HepG2 (cell line): Measurements from ENCODE around the gene SPDYE6. TPM values are rescaled to one million over a fixed set of nuclear protein-coding genes. Genes with fewer than 3 reads are reported as not detected.

Experiments used
- CENPT ChIP-seq: sonication (generic); formaldehyde crosslinking; IDR thresholded peaks from 2 replicates; pipeline ENCODE4 v1.8.0; 2022; ENCODE audit warnings: low read depth, mild to moderate bottlenecking, moderate library complexity, missing genetic modification reagents
- DNMT3B ChIP-seq: conservative IDR thresholded peaks from 2 replicates; pipeline ENCODE4 v1.6.1; 2016; ENCODE audit warnings: missing biosample characterization, control low read depth
- FOXM1 ChIP-seq: sonication (generic); formaldehyde crosslinking; IDR thresholded peaks from 2 replicates; pipeline ENCODE4 v1.5.0; 2020; ENCODE audit warnings: missing genetic modification reagents
- FOXP1 ChIP-seq, 2 experiments: fragments of 450-650 bp in 1 of 2; IDR thresholded peaks; 2 replicates each; pipeline ENCODE4 v1.6.1; 2017 to 2018; ENCODE audit warnings: antibody characterized with exemption in 1 of 2
- MEIS2 ChIP-seq: sonication (generic); formaldehyde crosslinking; IDR thresholded peaks from 2 replicates; pipeline ENCODE4 v1.9.0; 2021; ENCODE audit warnings: mild to moderate bottlenecking, missing genetic modification reagents
- NFIC ChIP-seq: IDR thresholded peaks from 2 replicates; pipeline ENCODE4 v1.6.1; 2012; ENCODE audit warnings: mild to moderate bottlenecking, low read length, inconsistent platforms
- POGZ ChIP-seq: sonication (generic); formaldehyde crosslinking; IDR thresholded peaks from 2 replicates; pipeline ENCODE4 v1.4.0; 2020; ENCODE audit warnings: mild to moderate bottlenecking, missing genetic modification reagents
- RARA ChIP-seq: IDR thresholded peaks from 2 replicates; pipeline ENCODE4 v1.6.1; 2016; ENCODE audit warnings: missing genetic modification reagents, missing compliant biosample characterization
- SMARCE1 ChIP-seq: fragments of 450-650 bp; IDR thresholded peaks from 2 replicates; pipeline ENCODE4 v1.6.1; 2017; ENCODE audit warnings: borderline replicate concordance
- SPEN ChIP-seq: sonication (generic); formaldehyde crosslinking; IDR thresholded peaks from 2 replicates; pipeline ENCODE4 v1.5.1; 2020; ENCODE audit warnings: low read depth, mild to moderate bottlenecking, missing genetic modification reagents
- TMF1 ChIP-seq: sonication (generic); formaldehyde crosslinking; IDR thresholded peaks from 2 replicates; pipeline ENCODE4 v1.8.1; 2022; ENCODE audit warnings: low read depth, missing genetic modification reagents
- U2AF1 ChIP-seq: fragments of 200-400 bp; formaldehyde crosslinking; optimal IDR thresholded peaks from 2 replicates; pipeline ENCODE3; 2017; ENCODE audit warnings: mild to moderate bottlenecking, low read depth, low read length
- ZMYM3 ChIP-seq: sonication (generic); formaldehyde crosslinking; IDR thresholded peaks from 2 replicates; pipeline ENCODE4 v1.5.1; 2020; ENCODE audit warnings: mild to moderate bottlenecking, missing genetic modification reagents
- ZNF264 ChIP-seq: sonication (generic); formaldehyde crosslinking; IDR thresholded peaks from 2 replicates; pipeline ENCODE4 v1.4.0; 2020; ENCODE audit warnings: missing genetic modification reagents
- ZNF550 ChIP-seq: sonication (generic); formaldehyde crosslinking; IDR thresholded peaks from 2 replicates; pipeline ENCODE4 v1.4.0; 2020; ENCODE audit warnings: mild to moderate bottlenecking, missing genetic modification reagents, borderline replicate concordance
- ZNF780A ChIP-seq: sonication (generic); formaldehyde crosslinking; IDR thresholded peaks from 2 replicates; pipeline ENCODE4 v1.8.0; 2022; ENCODE audit warnings: mild to moderate bottlenecking, missing genetic modification reagents, moderate library complexity
- polyA plus RNA-seq, 8 experiments: library from polyadenylated mRNA; depleted of rRNA in 3 of 8; stranded (reverse) in 7 of 8; unstranded in 1 of 8; fragments of >200 nt; fragmentation: Illumina TruSeq in 4 of 8; extraction: Trizol in 4 of 8; gene quantifications; 2 replicates each; pipeline versions ENCODE4 v1.2.1 to v1.2.3, GENCODE V29; 2011 to 2016; ENCODE audit warnings: low read depth in 4 of 8, missing spikeins in 1 of 8, mixed read lengths in 1 of 8; ENCODE audit not compliant: insufficient read depth in 1 of 8
- total RNA-seq, 5 experiments: library from RNA; depleted of rRNA; stranded (reverse); fragments of >200 nt; fragmentation: Illumina TruSeq; extraction: Trizol; gene quantifications; 2 replicates each; pipeline ENCODE4 v1.2.3, GENCODE V29; 2016; ENCODE audit warnings: low read depth in 1 of 5
- TF ChIP-seq, protein P1 (sequence below): IDR thresholded peaks from 2 replicates; pipeline ENCODE4 v1.6.1; 2012; ENCODE audit warnings: low read depth, low read length, improper control_type of control experiment
- TF ChIP-seq, protein P2 (sequence below): IDR thresholded peaks from 2 replicates; pipeline ENCODE4 v1.6.1; 2016; ENCODE audit warnings: low read depth, missing genetic modification reagents, missing compliant biosample characterization
- TF ChIP-seq, protein P3 (sequence below): sonication (generic); formaldehyde crosslinking; IDR thresholded peaks from 2 replicates; pipeline ENCODE4 v1.4.0; 2020; ENCODE audit warnings: missing genetic modification reagents, borderline replicate concordance

The SPDYE6 gene
- total and polyA plus RNA-seq, 2 of the 13 experiments (the other 11 are each of a cell fraction or from before 2014, with no cell fraction given) = 0.07 TPM; not detected in 1

DNA sequence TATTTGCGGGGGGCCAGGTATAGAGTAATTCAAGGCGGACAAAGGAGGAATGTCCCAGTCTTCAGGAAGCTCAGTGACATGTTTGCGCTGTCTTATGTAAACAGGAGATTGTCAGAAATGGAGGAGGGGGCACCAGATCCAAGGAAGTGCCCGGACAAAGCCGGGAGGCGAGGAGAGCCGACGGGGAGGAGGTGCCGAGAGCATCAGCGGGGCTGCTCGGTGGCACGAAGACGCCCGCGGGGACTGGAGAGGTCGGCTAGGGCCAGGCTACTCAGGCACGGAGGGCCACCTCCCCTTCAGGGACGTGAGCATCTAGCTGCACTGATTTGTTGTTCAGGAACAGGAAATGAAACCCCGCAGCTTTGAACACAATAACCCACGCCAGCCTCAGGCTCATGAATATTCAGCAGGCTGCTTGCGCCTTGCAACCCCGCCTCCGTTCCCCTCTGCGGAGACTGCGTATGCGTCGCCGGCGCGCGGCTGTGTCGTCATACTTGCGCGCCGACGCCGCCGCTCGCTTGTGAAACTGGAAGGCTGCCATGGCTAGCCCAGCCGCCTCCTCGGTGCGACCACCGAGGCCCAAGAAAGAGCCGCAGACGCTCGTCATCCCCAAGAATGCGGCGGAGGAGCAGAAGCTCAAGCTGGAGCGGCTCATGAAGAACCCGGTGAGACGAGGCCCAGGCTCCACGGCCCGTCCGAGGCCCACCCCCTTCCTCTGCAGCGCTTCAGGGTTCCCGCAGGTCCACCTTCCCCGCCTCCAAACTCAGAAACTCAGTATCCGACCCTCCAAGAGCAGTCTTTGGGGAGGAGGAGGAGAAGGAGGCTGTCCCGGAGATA, 39.8 kb upstream of the SPDYE6 start, which contains the start of gene PRKRIP1 (continued):
- TF ChIP-seq, protein P1, sequence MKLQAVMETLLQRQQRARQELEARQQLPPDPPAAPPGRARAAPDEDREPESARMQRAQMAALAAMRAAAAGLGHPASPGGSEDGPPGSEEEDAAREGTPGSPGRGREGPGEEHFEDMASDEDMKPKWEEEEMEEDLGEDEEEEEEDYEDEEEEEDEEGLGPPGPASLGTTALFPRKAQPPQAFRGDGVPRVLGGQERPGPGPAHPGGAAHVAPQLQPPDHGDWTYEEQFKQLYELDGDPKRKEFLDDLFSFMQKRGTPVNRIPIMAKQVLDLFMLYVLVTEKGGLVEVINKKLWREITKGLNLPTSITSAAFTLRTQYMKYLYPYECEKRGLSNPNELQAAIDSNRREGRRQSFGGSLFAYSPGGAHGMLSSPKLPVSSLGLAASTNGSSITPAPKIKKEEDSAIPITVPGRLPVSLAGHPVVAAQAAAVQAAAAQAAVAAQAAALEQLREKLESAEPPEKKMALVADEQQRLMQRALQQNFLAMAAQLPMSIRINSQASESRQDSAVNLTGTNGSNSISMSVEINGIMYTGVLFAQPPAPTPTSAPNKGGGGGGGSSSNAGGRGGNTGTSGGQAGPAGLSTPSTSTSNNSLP = no peak
- TF ChIP-seq POGZ (CRISPR knock-in tag) = peak; percentile 61; the same call in 1 of the 2 replicates
- TF ChIP-seq DNMT3B (CRISPR knock-in tag) = no peak
- TF ChIP-seq, protein P2, sequence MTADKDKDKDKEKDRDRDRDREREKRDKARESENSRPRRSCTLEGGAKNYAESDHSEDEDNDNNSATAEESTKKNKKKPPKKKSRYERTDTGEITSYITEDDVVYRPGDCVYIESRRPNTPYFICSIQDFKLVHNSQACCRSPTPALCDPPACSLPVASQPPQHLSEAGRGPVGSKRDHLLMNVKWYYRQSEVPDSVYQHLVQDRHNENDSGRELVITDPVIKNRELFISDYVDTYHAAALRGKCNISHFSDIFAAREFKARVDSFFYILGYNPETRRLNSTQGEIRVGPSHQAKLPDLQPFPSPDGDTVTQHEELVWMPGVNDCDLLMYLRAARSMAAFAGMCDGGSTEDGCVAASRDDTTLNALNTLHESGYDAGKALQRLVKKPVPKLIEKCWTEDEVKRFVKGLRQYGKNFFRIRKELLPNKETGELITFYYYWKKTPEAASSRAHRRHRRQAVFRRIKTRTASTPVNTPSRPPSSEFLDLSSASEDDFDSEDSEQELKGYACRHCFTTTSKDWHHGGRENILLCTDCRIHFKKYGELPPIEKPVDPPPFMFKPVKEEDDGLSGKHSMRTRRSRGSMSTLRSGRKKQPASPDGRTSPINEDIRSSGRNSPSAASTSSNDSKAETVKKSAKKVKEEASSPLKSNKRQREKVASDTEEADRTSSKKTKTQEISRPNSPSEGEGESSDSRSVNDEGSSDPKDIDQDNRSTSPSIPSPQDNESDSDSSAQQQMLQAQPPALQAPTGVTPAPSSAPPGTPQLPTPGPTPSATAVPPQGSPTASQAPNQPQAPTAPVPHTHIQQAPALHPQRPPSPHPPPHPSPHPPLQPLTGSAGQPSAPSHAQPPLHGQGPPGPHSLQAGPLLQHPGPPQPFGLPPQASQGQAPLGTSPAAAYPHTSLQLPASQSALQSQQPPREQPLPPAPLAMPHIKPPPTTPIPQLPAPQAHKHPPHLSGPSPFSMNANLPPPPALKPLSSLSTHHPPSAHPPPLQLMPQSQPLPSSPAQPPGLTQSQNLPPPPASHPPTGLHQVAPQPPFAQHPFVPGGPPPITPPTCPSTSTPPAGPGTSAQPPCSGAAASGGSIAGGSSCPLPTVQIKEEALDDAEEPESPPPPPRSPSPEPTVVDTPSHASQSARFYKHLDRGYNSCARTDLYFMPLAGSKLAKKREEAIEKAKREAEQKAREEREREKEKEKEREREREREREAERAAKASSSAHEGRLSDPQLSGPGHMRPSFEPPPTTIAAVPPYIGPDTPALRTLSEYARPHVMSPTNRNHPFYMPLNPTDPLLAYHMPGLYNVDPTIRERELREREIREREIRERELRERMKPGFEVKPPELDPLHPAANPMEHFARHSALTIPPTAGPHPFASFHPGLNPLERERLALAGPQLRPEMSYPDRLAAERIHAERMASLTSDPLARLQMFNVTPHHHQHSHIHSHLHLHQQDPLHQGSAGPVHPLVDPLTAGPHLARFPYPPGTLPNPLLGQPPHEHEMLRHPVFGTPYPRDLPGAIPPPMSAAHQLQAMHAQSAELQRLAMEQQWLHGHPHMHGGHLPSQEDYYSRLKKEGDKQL (CRISPR knock-in tag) = no peak
- TF ChIP-seq ZNF780A (CRISPR knock-in tag) = no peak
- TF ChIP-seq ZNF264 = no peak
- no peak for TF ChIP-seq U2AF1
- TF ChIP-seq SPEN (CRISPR knock-in tag) = peak; percentile 33; the same call in 1 of the 2 replicates
- no peak for TF ChIP-seq FOXM1
- no peak; the same call in 1 of the 2 replicates for TF ChIP-seq ZNF550 (CRISPR knock-in tag)
- no peak for TF ChIP-seq RARA (CRISPR knock-in tag)
- no peak for TF ChIP-seq SMARCE1
- TF ChIP-seq FOXP1 (IDR thresholded peaks at IDR 0.05) = no peak
- no peak for TF ChIP-seq FOXP1 (CRISPR knock-in tag; IDR thresholded peaks at IDR 0.05)
- no peak for TF ChIP-seq ZMYM3 (CRISPR knock-in tag)
- no peak for TF ChIP-seq TMF1
- no peak for TF ChIP-seq MEIS2 (CRISPR knock-in tag)
- TF ChIP-seq, protein P3, sequence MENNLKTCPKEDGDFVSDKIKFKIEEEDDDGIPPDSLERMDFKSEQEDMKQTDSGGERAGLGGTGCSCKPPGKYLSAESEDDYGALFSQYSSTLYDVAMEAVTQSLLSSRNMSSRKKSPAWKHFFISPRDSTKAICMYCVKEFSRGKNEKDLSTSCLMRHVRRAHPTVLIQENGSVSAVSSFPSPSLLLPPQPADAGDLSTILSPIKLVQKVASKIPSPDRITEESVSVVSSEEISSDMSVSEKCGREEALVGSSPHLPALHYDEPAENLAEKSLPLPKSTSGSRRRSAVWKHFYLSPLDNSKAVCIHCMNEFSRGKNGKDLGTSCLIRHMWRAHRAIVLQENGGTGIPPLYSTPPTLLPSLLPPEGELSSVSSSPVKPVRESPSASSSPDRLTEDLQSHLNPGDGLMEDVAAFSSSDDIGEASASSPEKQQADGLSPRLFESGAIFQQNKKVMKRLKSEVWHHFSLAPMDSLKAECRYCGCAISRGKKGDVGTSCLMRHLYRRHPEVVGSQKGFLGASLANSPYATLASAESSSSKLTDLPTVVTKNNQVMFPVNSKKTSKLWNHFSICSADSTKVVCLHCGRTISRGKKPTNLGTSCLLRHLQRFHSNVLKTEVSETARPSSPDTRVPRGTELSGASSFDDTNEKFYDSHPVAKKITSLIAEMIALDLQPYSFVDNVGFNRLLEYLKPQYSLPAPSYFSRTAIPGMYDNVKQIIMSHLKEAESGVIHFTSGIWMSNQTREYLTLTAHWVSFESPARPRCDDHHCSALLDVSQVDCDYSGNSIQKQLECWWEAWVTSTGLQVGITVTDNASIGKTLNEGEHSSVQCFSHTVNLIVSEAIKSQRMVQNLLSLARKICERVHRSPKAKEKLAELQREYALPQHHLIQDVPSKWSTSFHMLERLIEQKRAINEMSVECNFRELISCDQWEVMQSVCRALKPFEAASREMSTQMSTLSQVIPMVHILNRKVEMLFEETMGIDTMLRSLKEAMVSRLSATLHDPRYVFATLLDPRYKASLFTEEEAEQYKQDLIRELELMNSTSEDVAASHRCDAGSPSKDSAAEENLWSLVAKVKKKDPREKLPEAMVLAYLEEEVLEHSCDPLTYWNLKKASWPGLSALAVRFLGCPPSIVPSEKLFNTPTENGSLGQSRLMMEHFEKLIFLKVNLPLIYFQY (CRISPR knock-in tag) = no peak
- no peak for TF ChIP-seq NFIC
- TF ChIP-seq CENPT (CRISPR knock-in tag) = no peak
